ENCODE results near the gene RPL32. TPM values are rescaled to one million over a fixed set of nuclear protein-coding genes. Genes with fewer than 3 reads are reported as not detected.

The RPL32 gene
- total and polyA plus RNA-seq, 2 of the 4 experiments (the other 2 are of a cell fraction): 566 to 1,856 TPM

DNA sequence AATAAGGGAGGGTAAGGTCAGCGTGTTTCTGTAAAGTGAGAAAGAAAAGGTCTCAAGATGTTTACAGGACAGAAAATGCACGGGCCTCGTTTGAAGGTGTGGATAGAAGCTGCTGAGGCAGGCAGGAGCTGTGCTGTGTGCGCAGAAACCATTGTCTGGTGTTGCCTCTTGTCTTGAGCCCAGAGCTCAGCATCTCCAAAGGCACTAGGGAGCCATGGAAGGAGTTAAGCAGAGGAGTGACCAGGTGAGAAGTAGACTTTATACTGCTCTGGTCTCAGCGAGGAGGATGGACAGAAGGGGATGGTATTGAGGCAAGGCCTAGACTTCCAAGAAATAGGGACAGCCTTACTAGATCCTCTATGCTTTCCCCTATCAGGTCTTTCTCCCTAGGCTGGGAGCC lies 31.9 kb downstream of the RPL32 start:
- no peak overlapping the region for H2AK5ac ChIP-seq (ENCODE audit: low read depth, low read length)
- peak overlapping the region; percentile 77; the same call in 1 of the 2 replicates for H3K4me2 ChIP-seq (ENCODE audit: low read depth, low read length)
- H2AK9ac ChIP-seq (replicated peaks; ENCODE audit: low read depth, low read length, poor library complexity): peak overlapping the region; percentile 49
- no peaks in the 10 kb centered on the region for H3K9me3 ChIP-seq (ENCODE audit: control insufficient read depth, insufficient read depth, low read length)
- H3K27ac ChIP-seq (ENCODE audit: insufficient read depth, low read length): no peak overlapping the region
- in situ Hi-C loops (cut with MboI; ENCODE audit: low sequenced_read_pairs) (no loop called here), intact Hi-C loops (cut with micrococcal nuclease) (no loop called here), dilution Hi-C loops (cut with HindIII; ENCODE audit: low sequenced_read_pairs, unreplicated experiment) (no loop called here)
- CTCF ChIA-PET: interaction anchor here (1.2 to 1.5 kb wide), 3 partner anchors 13 to 101 kb away, joined by 3 to 7 read pairs (median 6); partner anchors contain the start of gene TMEM40
- WGBS, 2 experiments (ENCODE audit: extremely low coverage in 2 of 2, insufficient read length in 1 of 2): 96% methylated on average over 3 of the region's 5 CpGs; no CpG with 5 or more reads in 1 of the 2 experiments
- H2BK15ac ChIP-seq (ENCODE audit: low read depth, low read length): no peak overlapping the region
- H3K56ac ChIP-seq (ENCODE audit: extremely low read depth, insufficient read depth, low read length): no peak overlapping the region
- H3K4me1 ChIP-seq (ENCODE audit: control insufficient read depth, insufficient read depth, low read length): peaks cover 2% of the 10 kb centered on the region; the same call in 1 of the 2 replicates
- H3K9me1 ChIP-seq (ENCODE audit: insufficient read depth, low read length): no peaks in the 10 kb centered on the region
- no peak for DNase-seq
- no peak overlapping the region for H4K5ac ChIP-seq (ENCODE audit: low read depth, low read length)
- H4K91ac ChIP-seq (ENCODE audit: insufficient read depth, low read depth, low read length): no peak overlapping the region
- peak overlapping the region in 1 of 2 experiments; percentile 27; a peak in 1 of 4 replicates for H4K8ac ChIP-seq (ENCODE audit: low read depth in 2 of 2, low read length in 2 of 2)
- no peak overlapping the region; the same call in 1 of the 2 replicates for H3K14ac ChIP-seq (replicated peaks; ENCODE audit: low read depth, low read length)
- peak overlapping the region; percentile 24; the same call in 1 of the 2 replicates for H3K9ac ChIP-seq (ENCODE audit: low read depth, low read length)
- no TSS peak for BruUV-seq (replicated peaks)
- POLR2A ChIA-PET (ENCODE audit: unreplicated experiment): no interaction called here
- no peak overlapping the region for H3K23ac ChIP-seq (ENCODE audit: low read depth, low read length)
- no peak overlapping the region for H3K4ac ChIP-seq (ENCODE audit: low read depth, low read length)
- no peak overlapping the region for H2BK20ac ChIP-seq (ENCODE audit: low read depth, low read length)
- H3K4me3 ChIP-seq (ENCODE audit: insufficient read depth, low read depth, low read length): no peak overlapping the region
- H3K18ac ChIP-seq (ENCODE audit: low read depth, low read length): no peak overlapping the region
- no peak overlapping the region for H2BK5ac ChIP-seq (ENCODE audit: low read depth, low read length, poor library complexity, severe bottlenecking)
- H3K27me3 ChIP-seq (ENCODE audit: control insufficient read depth, insufficient read depth, low read length): no peaks in the 10 kb centered on the region
- H2BK120ac ChIP-seq (ENCODE audit: low read depth, low read length): no peak overlapping the region
- TF ChIP-seq, protein P1, sequence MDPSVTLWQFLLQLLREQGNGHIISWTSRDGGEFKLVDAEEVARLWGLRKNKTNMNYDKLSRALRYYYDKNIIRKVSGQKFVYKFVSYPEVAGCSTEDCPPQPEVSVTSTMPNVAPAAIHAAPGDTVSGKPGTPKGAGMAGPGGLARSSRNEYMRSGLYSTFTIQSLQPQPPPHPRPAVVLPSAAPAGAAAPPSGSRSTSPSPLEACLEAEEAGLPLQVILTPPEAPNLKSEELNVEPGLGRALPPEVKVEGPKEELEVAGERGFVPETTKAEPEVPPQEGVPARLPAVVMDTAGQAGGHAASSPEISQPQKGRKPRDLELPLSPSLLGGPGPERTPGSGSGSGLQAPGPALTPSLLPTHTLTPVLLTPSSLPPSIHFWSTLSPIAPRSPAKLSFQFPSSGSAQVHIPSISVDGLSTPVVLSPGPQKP (IDR thresholded peaks at IDR 0.05; ENCODE audit: borderline replicate concordance, low read depth, low read length): no peak
- TF ChIP-seq, protein P2, sequence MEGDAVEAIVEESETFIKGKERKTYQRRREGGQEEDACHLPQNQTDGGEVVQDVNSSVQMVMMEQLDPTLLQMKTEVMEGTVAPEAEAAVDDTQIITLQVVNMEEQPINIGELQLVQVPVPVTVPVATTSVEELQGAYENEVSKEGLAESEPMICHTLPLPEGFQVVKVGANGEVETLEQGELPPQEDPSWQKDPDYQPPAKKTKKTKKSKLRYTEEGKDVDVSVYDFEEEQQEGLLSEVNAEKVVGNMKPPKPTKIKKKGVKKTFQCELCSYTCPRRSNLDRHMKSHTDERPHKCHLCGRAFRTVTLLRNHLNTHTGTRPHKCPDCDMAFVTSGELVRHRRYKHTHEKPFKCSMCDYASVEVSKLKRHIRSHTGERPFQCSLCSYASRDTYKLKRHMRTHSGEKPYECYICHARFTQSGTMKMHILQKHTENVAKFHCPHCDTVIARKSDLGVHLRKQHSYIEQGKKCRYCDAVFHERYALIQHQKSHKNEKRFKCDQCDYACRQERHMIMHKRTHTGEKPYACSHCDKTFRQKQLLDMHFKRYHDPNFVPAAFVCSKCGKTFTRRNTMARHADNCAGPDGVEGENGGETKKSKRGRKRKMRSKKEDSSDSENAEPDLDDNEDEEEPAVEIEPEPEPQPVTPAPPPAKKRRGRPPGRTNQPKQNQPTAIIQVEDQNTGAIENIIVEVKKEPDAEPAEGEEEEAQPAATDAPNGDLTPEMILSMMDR (conservative IDR thresholded peaks at IDR 0.05; ENCODE audit: low read depth, low read length): no peak
- TF ChIP-seq MAFK (IDR thresholded peaks at IDR 0.05; ENCODE audit: low read depth, low read length) (no peak), BHLHE40 (IDR thresholded peaks at IDR 0.05; ENCODE audit: low read depth, low read length) (no peak), FOS (IDR thresholded peaks at IDR 0.05; ENCODE audit: low read depth, low read length) (no peak), CEBPB (IDR thresholded peaks at IDR 0.05; ENCODE audit: low read depth, low read length) (no peak), RAD21 (IDR thresholded peaks at IDR 0.05; ENCODE audit: low read length) (no peak), MXI1 (IDR thresholded peaks at IDR 0.05; ENCODE audit: borderline replicate concordance, low read depth, low read length) (no peak), SMC3 (IDR thresholded peaks at IDR 0.05; ENCODE audit: low read depth, low read length) (no peak), RFX5 (IDR thresholded peaks at IDR 0.05; ENCODE audit: low read depth, low read length) (no peak), RCOR1 (IDR thresholded peaks at IDR 0.05; ENCODE audit: insufficient replicate concordance, low read length) (no peak), MAZ (IDR thresholded peaks at IDR 0.05; ENCODE audit: borderline replicate concordance, low read depth, low read length) (no peak)
- TF ChIP-seq, protein P3, sequence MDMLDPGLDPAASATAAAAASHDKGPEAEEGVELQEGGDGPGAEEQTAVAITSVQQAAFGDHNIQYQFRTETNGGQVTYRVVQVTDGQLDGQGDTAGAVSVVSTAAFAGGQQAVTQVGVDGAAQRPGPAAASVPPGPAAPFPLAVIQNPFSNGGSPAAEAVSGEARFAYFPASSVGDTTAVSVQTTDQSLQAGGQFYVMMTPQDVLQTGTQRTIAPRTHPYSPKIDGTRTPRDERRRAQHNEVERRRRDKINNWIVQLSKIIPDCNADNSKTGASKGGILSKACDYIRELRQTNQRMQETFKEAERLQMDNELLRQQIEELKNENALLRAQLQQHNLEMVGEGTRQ (IDR thresholded peaks at IDR 0.05; ENCODE audit: low read depth, low read length): no peak
- peaks cover 21% of the 10 kb centered on the region; the same call in 1 of the 2 replicates for H3K36me3 ChIP-seq (ENCODE audit: control insufficient read depth, insufficient read depth, low read length)
- no peaks in the 10 kb centered on the region for H4K20me1 ChIP-seq (ENCODE audit: insufficient read depth, low read length)
- no peaks in the 10 kb centered on the region; a peak in 1 of 4 replicates for H3K79me1 ChIP-seq (ENCODE audit: low read depth in 1 of 2, low read length in 2 of 2)
- peak overlapping the region; percentile 90 for H2AFZ ChIP-seq (replicated peaks; ENCODE audit: low read length, poor library complexity)
- no peak; the same call in 1 of the 2 replicates for ATAC-seq (ENCODE audit: low read depth)
